Cardiac septum (tissue), 1 donor: ENCODE data around the gene VGF. TPM values are rescaled to one million over a fixed set of nuclear protein-coding genes. Genes with fewer than 3 reads are reported as not detected.

Source experiments
- DNase-seq: peaks from one replicate; pipeline ENCODE4 v3.0.0-alpha.2; 2020; ENCODE audit warnings: low spot score
- intact Hi-C: fragments of 100-400 bp; cut with DNase I; formaldehyde crosslinking; loops from one replicate; pipeline ENCODE4 v1.14.0; 2022
- total RNA-seq: library from RNA; stranded (reverse); fragmentation: NEBNext Ultra II Directional; extraction: Animal tissue kit (Norgen Biotek cat#: 25700); gene quantifications from one replicate; pipeline ENCODE4 v1.2.1, GENCODE V29; 2021
- donor health status: DM: no; HTN: no; CAD: no.

Gene VGF
- total RNA-seq, 1 donor from 2014 or later = 0.08 TPM

DNA sequence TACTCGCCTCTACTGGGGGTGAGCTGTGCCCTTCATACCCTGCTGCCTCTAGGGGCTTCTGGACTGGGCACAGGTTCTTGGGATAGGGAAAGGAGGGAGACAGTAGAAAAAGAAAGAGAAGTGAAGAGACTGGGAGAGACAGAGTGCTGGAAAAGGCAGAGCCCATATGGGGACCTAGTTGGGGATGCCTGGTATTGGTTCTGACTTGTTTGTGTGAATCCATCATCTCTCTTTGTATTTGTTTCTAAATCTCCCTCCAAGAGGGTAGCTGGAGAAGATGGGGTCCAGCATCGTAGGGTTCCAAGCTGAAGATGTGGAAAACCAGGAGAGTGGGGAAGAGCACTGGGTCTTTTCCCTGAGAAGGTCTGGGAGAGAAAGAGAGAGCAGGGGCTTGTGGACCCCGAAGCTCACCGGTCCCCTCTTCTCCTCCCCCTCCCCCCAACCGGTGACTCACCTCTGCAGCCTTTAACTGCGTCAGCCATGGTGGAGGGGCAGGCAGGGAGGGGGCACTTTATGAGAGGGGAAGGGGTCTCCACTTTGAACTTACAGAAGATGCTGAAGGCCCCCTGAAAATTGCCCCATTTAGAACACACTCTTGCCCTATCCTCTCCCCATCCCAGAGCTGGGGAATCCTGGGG, 3.2 kb upstream of the VGF start:
- DNase-seq = no peak
- intact Hi-C loops = loop anchor here (10.0 kb wide), 1 partner anchor 274 kb away; the partner anchor contains the start of gene ACHE

DNA sequence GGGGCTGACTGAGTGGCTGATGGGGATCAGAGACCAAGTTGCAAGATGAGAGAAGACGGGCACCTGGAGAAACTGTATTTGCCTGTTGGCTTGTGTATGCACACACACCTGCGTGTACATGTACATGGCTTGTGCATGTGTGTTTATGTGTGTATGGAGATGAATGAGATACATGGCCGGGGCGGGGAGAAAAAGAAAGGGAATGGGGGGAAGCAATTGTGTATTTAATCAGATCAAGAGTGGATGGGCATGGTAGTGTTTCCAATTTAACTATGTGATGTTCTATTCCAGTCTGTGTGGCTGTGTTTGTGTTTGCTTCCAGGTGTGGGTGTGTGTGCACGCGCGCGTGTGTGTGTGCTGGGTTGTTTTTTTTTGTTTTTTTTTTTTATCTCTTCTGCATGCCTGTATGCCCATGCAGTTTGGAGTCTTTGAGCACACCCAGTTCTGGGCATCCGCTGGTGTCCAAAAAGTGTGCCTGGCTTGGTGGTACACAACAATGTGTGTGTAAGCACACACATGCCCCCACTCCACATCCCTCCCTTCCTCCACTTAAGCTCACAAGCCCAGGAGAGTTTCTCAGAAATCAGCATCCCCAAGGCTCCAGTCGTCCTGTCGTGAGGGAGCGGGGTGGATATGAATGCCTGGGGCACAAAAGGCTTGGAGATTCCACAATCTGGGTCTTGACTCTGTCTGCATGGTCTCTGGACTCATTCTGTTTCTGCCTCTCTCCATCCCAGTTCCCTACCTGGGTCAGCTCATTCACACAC, 2.5 kb upstream of the VGF start:
- no peak for DNase-seq
- intact Hi-C loops = loop anchor here (10.0 kb wide), 1 partner anchor 273 kb away; the partner anchor contains the start of gene ACHE

DNA sequence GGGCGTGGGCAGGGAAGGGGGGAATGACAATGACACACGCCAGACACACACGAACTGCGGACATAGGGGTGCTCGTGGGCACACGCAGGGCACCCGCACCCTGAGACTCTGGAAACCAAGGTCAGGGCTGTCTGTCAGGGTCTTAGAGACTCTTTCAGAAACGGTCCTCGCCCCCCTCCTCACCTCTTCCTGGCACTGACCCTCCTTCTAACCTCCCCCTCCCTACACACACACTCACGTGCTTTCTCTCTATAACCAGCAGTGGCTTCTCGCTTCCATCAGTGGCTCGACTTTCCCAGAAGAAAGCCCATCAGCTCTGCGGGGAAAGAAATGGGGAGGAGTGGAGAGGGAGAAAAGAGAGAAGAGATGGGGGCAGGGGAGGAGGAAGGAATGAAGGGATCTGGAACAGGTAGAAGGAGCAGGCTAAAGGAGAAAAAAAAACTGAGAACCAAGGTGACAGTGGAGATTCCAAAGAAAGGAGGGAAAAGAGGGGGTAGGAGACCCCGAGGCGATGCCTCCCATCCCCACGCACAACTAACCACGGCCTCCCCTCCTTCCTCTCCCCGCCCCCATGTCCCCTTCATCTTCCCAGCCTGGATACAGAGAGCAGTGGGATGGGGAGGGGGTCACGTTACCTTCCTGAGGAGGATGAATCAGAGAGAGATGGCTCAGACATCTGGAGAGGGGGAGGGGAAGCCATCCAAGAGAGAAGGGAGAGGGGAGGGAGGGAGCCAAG, 1.7 kb upstream of the VGF start:
- DNase-seq = no peak
- intact Hi-C loops = loop anchor here (10.0 kb wide), 1 partner anchor 272 kb away; the partner anchor contains the start of gene ACHE

DNA sequence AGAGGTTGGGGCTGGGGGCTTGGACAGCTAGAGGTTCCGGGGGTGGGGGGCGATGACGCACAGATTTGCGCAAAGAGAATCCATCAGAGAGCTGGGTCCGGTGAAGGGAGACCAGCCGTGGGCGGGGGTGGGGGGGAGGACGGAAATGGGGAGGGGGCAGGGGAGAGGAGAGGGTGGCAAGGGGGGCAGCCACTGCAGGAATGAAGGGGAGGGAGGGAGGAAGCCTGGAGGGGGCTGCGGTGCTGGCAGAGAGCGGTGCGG, 1.2 kb upstream of the VGF start:
- no peak for DNase-seq
- intact Hi-C loops = loop anchor here (10.0 kb wide), 1 partner anchor 272 kb away; the partner anchor contains the start of gene ACHE

- no peak for DNase-seq
- intact Hi-C loops = loop anchor here (1.0 to 10.0 kb wide), 2 partner anchors 12 to 271 kb away; partner anchors contain the start of genes ACHE and AP1S1
These were observed 734 bp upstream of the VGF start for GRCh38 chr7:101165958-101166647.

- no peak for DNase-seq
- intact Hi-C loops = loop anchor here (10.0 kb wide), 1 partner anchor 269 kb away; the partner anchor contains the start of gene ACHE
These were observed 1.1 kb downstream of the VGF start for GRCh38 chr7:101164071-101164840.

DNA sequence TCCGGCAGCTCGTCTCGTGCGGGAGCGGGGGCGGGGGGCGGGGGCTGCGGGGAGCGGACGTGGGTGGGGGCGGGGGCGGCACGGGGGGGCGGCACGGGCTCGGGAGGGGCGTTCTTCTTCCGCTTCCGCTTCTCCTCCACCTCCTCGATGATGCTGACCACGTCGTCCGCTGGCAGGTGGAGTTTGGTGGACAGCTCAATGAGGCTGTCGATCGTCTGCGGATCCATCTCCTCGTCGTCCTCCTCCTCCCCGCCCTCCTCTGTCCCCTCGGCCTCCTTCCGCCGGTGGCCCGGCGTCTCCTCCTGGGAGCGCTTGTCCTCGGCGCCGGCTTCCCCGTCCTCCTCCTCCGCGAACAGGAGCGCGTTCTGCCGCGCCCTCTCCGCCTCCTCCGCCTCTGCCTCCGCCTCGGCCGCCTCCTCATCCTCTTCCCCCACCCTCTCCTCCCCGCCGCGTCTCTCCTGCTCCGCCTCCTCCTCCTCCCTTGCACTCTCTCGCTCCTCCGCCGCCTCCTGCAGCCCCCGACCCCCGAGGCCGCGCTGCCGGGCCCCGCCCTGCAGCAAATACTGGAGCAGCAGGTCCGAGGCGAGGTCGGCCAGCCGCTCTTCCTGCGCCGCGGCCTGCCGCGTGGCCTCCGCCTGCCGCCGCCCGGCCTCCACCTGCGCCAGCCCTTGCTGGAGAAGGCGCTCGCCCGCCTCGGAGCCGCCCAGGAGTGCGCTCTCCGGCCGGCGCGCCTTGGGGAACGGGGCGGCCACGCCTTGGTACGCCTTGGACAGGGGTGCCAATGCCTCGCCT, 1.9 kb downstream of the VGF start:
- intact Hi-C loops = loop anchor here (10.0 kb wide), 1 partner anchor 269 kb away; the partner anchor contains the start of gene ACHE
- no peak for DNase-seq

- intact Hi-C loops = loop anchor here (10.0 kb wide), 1 partner anchor 268 kb away; the partner anchor contains the start of gene ACHE
- no peak for DNase-seq
These were observed 2.7 kb downstream of the VGF start for GRCh38 chr7:101162551-101163278.

- intact Hi-C loops = loop anchor here (10.0 kb wide), 1 partner anchor 267 kb away; the partner anchor contains the start of gene ACHE
- DNase-seq = no peak
These were observed 3.5 kb downstream of the VGF start for GRCh38 chr7:101161692-101162471.

GRCh38 chr7:101160910-101161309, 4.5 kb downstream of the VGF start:
- intact Hi-C loops = loop anchor here (10.0 kb wide), 1 partner anchor 266 kb away; the partner anchor contains the start of gene ACHE
- DNase-seq = no peak

- DNase-seq = no peak
- intact Hi-C loops = loop anchor here (10.0 kb wide), 1 partner anchor 265 kb away; the partner anchor contains the start of gene ACHE
These were observed 5.4 kb downstream of the VGF start for GRCh38 chr7:101159696-101160674.

DNA sequence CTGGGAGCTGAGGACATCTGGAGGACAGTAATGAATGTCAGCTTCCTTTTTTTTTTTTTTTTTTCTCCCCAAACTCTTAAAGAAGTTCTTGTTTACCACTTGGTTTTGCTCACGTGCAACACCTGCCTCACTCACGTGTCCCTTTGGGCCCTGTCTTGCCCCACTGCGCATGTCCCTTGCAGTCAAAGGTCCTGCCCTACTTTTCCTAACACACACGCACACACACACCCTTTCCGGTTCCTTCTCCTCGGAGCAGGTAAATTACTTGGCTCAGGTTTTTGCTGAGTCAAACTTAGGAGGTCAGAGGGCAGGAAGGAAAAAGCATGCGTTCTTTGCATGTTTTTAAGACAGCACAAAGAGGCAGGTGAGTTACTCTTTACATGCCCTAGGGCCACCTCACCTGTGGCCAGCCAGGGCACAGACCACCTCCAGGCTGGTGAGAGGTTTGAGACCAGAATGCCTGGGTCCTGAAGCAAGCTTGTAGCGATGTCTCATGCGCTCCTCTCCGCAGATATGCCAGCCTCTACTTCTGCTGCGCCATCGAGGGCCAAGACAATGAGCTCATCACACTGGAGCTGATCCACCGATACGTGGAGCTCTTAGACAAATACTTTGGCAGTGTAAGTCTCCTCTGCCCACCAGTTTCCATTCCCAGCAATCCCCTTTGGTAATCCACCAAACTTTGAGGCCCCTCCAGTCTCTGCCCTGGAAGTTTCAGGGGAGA, 8.3 kb downstream of the VGF start:
- intact Hi-C loops = no loop called here
- no peak for DNase-seq

DNA sequence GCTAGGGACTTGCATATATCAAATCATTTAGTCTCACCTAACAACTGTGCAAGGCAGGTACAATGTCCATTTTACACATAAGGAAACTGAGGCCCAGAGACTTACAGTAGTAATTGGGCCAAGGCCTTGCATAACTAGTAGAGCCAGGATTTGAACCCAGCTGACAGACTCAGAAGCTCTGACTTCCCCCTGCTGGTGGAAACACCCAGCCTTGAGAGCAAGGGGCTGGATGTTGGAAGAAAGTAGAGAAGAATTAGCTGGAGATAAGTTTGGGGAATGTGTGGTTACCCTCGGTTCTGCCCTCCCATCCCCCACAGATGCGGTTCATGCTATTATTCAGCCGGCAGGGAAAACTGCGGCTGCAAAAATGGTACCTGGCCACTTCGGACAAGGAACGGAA, 9.1 kb downstream of the VGF start:
- intact Hi-C loops = no loop called here
- DNase-seq = no peak

GRCh38 chr7:101155303-101155702, 10.1 kb downstream of the VGF start:
- DNase-seq = no peak
- intact Hi-C loops = no loop called here

DNA sequence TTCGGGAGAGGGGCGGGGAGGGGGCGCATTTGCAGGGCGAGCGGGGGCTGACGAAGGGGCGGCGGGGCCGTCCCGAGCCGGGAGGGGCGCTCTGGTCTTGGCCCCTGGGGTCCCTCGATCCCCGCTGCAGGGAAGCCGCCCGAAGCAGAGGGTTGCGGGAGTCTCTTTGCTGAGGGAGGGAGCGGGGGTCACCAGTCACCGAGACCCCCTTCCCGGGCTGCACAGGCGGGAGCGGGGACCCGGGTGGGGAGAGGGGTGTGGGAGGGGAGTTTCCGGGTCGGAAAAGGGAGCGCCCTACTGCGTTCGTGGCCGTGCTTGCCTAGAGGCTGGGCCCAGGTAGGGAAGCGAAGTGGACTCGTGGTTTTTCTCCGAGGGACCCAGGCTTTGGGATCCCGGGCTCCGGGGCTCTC, 10.7 kb downstream of the VGF start:
- intact Hi-C loops = loop anchor here (1.0 kb wide), 1 partner anchor 11 kb away; the partner anchor contains the start of gene VGF

More for the DNA sequence above, 10.7 kb downstream of the VGF start:
- no peak for DNase-seq
